ENCODE measurements around the gene INS.

INS gene

DNA sequence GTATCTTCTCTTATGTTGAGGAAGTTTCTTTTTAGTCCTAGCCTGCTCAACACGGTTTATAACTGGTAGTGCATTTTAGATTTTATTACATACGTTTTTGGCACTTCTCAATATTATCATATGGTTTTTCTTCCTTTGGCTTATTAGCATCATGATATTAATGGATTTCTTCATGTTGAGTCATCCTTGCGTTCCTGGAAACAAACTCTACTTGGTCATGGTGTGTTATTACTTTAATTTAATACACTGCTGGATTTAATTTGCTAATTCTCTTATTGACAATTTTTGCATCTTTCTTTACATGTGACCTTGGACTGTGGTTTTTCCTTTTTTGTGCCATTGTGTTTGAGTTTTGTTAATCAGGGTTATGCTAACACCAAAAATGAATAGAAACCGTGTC lies 42.3 kb downstream of the INS start:
- no peak for DNase-seq (ENCODE audit: low read depth in 2 of 3, low spot score in 1 of 3)

DNA sequence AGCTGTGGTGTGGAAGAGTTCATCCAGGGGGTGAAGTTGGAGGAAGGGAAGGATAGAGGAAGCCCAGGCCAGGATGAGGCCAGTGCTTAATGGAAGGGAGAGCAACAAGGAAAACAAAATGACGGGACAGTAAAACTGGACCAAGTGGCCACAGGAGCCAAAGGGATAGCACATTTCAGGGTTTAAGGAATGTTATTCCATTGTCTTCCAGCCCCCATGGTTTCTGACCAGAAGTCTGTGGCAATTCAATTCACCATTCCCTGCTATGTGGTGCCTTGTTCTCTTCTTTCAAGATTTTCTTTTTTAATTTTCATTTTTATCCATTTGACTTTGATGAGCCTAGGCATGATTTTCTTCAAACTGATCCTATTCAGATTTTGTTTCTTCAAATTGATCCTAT lies 44.3 kb downstream of the INS start:
- no peak for DNase-seq (ENCODE audit: low read depth in 2 of 3, low spot score in 1 of 3)

DNA sequence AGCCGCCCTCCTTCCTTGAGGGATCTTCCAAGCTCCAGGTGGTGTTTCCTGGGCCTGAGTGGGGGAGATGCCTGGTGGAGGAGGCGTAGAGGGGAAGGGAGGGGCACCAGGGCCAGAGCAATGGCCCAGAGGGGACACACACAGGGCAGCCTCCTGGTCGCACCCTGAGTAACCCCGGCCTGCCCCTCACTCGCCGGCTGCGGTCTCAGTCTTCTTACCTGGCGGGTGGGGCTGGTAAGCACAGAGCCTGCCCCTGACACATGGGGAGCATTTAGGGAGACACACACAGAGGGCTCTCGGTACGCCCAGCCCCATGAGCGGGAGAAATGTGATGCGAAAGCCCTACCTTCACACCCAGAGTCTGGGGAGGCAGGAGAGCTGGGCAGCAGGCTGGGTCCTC lies 45.7 kb downstream of the INS start:
- DNase-seq (ENCODE audit: low read depth in 2 of 3, low spot score in 1 of 3), result no peak

DNA sequence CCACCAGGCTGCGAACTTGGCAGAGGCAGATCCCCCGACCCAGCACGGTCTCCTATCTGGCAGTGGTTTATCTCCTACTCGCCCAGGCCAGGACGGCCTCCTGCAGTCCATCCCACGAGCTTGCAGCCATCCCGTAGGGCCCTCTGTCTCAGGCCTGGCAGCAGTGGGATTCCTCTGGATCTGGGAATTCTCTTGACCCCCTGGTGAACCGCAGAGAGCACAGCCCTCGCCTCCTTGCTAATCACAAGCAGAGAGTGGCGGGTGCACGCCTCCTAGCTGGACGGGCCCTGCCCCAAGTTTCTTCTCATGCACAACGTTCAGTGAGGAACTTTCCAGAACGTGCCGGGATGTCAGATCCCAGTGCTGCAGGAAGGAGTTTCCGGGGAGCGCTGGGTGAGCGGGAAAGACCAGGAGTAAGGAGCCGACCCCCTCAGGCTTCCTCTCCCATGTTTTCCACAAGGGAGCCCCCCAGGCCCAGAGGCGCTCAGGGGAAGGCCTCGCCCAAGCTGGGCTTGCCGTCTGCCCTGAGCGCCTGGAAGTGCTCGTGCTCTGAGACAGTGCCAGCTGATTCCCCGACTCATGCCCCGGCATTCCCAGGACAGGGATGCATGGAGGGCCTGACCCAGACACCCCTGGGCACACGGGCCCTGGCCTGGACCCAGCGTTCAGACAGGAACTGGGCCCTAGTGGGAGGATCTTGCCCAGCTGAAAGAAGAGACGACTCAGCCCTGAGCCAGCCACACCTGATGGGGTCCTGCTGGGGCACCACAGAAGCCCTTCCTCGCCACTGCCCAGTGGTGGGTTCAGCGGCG lies 46.4 kb downstream of the INS start:
- DNase-seq (ENCODE audit: low read depth in 2 of 3, low spot score in 1 of 3), result no peak

DNA sequence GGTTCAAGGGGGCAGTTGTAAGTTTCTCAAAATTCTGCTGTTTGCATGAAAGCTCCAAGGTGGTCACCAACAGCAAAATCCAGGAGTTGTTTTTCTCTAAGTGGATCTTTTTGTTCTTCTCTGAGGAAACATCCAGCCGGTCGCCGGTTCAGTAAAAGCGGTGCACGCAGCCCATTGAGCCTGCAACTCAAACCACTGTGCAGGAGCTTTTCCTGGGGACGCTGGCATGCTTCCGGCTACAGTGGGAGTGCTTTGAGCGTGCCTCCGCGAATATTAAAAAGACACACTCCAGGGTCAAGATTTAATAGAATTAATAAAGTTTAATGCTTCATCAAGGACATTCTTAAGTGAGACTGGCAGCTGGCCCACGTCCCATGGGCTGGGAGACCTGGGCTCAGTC lies 47.2 kb downstream of the INS start:
- DNase-seq (ENCODE audit: low read depth in 2 of 3, low spot score in 1 of 3), result no peak

DNA sequence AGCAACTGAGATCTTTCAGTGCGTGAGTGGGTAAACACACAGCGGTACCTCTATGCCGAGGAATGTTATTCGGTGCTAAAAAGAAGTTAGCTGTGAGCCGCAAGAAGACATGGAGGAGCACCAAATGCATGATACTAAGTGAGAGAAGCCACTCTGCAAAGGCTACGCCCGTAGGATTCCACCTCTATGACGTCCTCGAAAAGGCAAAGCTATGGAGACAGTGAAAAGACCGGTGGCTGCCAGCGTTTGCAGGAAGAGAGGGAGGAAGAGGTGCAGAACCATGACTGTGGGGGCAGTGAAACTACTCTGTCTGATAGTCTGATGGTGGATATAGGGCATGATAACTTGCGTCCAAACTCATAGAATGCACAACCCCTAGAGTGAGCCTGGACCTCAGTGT lies 50.5 kb downstream of the INS start:
- DNase-seq (ENCODE audit: low read depth in 2 of 3, low spot score in 1 of 3), result no peak
